ENCODE results near the gene DKK1.

DKK1 gene

GRCh38 chr10:52313933-52314821 lies at the start of gene DKK1:
TSS of gene DKK1 (plus strand) at chr10:52314281. CDS start at chr10:52314435, 154 bp downstream.
- in situ Hi-C loops (cut with HindIII; ENCODE audit: low sequenced_read_pairs): no loop called here

DNA sequence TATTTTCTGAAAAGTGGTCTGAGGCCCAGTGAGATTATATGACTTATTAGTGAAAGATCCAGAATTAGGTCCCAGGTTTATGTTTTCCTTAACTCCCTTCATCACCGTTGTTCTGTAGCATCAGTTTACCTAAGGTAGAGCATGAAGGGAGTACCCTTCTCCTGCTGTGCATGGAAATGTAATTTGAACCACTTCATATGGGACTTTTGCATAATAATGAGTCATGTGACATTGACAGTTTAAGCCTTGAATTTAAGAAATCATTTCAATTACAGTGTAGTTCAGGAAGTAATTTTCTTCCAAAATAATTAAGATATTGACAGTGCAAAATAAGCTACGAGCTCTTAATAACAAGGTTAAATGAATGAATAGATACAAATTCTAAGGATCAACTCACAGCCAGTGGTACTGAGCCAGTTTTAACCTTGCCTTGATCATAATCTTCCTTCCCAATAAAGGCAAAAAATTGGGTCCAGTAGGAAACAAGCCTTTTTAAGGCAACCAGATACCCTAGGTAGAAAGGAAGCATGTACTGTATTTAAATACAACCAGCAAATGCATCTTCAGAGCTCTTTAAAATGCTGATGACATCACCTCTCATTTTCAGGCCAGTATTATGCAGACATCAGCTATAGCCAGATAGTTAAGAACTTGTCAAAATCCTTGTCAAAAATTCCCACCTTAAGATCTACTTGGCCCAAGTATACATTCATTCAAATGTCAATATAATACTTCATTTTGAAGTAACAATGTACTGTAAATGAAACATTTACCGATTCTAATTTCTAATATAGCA lies 48.8 kb upstream of the DKK1 start:
- in situ Hi-C loops (cut with HindIII; ENCODE audit: low sequenced_read_pairs): no loop called here

GRCh38 chr10:52266858-52267257 lies 47.2 kb upstream of the DKK1 start:
- in situ Hi-C loops (cut with HindIII; ENCODE audit: low sequenced_read_pairs): no loop called here

GRCh38 chr10:52268790-52269189 lies 45.3 kb upstream of the DKK1 start:
- in situ Hi-C loops (cut with HindIII; ENCODE audit: low sequenced_read_pairs): no loop called here

GRCh38 chr10:52269233-52269632 lies 44.8 kb upstream of the DKK1 start:
- in situ Hi-C loops (cut with HindIII; ENCODE audit: low sequenced_read_pairs): no loop called here

DNA sequence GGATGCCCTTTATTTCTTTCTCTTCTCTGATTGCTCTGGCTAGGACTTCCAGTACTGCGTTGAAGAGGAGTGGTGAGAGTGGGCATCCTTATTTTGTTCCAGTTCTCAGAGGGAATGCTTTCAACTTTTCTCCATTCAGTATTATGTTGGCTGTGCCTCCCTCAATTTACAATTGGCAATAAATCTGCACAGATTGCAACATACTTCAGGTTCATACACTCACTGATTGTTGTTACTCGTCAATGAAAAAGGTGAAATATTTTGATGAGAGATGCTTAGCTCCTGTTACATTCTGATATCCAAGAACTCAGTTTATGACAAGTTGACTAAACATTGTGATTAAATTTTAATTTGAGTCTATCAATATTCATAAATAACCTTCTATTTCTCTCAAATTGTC lies 37.9 kb upstream of the DKK1 start:
- in situ Hi-C loops (cut with HindIII; ENCODE audit: low sequenced_read_pairs): no loop called here

DNA sequence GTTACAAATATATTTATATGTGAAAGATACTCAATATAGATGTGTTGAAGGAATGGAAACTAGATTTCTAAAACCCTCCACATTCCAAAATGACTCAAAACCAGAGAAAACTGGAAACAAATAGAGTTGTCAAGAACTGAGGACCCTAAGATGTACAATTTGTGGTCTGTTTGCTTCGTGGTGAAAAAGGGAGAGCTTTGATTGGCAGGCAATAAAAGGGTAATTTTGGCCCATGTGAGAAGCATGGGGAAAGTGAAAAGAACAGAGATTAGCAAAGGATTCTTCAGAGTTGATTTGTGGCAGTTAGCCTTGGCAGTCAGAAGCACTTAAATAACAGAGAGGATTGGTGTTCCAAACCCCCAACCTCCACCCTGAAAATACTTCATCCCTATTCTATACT lies 37.1 kb upstream of the DKK1 start:
- in situ Hi-C loops (cut with HindIII; ENCODE audit: low sequenced_read_pairs): no loop called here

- in situ Hi-C loops (cut with HindIII; ENCODE audit: low sequenced_read_pairs): no loop called here
Measured at GRCh38 chr10:52279546-52279945, 34.5 kb upstream of the DKK1 start.

- in situ Hi-C loops (cut with HindIII; ENCODE audit: low sequenced_read_pairs): no loop called here
Measured at GRCh38 chr10:52280051-52280450, 34.0 kb upstream of the DKK1 start.

DNA sequence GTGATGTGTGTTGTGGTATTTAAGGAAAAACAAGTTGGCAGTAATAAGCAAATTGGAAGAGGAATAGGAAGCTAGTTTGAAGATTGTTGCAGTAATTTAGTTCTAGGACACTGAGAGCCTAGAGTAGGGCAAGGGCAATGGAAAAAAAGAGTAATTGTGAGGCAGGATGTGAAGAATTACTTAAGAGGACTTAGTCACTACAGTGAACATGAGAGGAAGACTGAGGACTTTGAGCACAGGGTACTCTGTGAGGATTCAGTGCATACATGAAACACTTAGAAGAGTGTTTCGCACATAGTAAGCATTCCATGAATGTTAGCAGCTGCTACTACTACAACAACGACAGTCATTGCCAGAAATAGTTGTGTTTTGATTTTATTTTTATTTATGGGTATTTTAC lies 30.9 kb upstream of the DKK1 start:
- in situ Hi-C loops (cut with HindIII; ENCODE audit: low sequenced_read_pairs): no loop called here

DNA sequence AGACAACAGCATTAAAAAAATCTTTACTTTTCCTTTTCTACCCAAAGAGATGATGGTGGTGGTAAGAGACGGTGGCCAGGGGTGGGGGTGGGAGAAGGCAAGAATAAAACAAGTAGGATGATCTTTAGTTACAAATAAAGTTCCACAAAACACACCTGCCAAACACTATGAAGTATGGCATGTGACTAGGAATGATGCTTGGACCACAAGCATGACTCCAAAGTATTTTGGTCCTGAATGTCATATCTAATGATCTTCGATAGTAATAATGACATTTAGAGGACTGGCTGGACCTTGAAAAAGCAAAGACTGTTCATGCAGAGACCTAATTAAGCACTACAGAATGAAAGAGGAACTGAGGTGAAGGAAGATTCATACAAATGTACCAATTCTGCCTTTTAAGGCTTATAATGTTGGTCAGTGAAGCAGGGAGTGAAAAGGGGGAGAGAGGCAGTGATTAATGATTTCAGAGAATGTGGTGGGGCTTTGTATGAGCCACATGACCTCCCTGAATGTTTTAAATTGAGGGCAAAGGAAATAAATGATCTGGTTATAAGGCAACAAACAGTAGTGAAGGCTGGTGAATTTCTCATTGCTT lies 29.6 kb upstream of the DKK1 start:
- in situ Hi-C loops (cut with HindIII; ENCODE audit: low sequenced_read_pairs): no loop called here

DNA sequence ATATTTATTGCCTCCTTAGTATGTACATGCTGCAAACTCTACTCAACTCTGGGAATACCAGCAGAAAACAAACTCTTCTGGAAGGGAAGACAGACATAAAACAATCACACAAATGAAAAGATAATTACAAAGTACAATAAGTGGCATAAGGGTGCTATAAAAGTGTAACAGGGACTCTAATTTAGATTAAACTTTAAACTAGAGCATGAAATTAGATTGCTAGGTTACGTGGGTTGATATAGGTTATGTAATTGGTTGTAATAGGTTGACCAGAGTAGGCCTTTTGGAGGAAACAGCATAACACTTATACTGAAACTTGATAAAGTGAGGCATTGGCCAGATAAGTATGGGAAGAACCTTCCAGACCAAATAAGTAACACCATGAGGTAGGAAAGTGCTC lies 26.2 kb upstream of the DKK1 start:
- in situ Hi-C loops (cut with HindIII; ENCODE audit: low sequenced_read_pairs): no loop called here

DNA sequence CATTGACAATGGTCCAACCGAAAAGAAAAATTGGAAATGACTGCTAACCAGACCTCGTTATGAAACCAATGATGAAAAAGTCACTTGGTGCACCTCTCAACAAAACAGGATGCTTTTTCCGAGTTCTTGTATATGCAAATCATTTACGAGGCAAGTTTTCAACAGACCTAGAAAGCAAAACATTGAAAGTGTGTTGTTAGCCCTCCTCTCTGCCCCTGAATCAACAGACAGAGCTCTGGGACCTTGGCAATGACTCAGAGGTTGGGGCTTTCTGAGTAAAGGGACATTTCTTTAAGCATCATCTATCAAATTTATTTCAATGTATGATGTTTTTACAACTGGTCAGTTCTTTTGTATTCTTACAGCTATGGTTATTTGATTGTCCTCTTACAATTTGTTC lies 16.3 kb upstream of the DKK1 start:
- in situ Hi-C loops (cut with HindIII; ENCODE audit: low sequenced_read_pairs): no loop called here

DNA sequence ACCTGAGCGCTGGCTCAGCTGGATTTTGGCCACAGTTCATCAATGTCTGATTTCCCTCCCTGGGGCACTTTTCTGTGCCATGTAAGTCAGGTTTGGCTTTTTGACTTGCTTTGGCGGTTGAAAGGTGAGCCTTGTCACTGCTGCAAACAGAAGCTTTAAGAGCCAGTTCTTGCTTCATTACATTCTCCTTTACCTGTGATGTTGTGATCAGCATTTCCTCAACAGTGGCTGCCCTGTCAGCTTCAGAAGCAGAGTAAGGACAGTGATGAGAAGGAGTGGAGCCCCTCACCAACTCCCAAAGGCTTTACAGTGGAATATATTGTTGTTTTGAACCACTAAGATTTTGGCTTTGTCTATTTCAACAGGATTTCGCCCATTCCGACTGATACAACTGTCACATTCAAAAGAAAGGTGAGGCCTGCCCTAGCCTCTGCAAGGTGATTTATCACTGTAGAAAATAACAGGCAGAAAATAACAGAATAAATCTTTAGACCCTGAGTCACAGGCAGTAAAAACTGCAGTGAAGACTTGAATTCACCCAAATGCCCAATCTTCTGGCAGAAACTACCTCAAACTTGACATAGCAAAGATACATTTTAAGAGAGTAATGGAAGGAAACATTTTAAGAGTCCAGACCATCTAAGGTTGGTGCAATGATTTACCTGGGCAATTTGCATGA lies 13.3 kb upstream of the DKK1 start:
- in situ Hi-C loops (cut with HindIII; ENCODE audit: low sequenced_read_pairs): no loop called here

DNA sequence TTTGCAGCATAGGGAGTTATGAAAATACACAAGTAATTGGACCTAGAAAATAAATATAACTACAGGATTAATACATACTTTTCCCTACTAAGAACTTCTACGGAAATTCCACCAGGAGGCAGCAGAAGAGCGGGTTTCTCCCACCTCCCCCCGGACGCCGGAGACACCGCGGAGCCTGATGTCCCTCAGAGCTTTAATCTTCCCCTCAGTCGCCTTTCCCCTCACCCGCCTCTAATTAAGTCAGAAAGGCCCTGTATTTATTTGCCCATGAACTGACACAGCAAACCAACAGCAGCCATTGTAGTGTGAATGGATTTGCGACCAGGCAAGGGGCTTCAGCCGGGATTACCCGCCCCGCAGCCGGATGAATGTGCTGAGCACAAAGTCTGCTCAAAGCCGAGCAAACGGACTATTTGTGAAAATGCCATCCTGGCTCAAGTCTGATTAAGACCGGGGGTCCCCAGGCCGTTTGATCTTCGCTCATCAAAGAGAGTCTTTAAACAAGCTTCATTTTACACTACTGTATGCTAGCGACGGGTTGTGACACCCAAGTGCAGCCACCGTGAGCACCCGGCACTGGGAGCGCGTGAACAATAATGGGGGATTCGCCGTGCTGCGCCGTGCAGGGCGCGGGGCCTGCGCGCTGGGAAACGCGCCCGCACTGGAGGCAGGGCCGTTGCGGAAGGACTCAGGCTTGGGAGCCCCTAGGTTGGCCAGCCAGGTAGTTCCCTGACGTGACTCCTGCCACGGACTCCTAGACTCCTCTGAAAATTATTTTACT lies 5.6 kb upstream of the DKK1 start:
- in situ Hi-C loops (cut with HindIII; ENCODE audit: low sequenced_read_pairs): no loop called here

DNA sequence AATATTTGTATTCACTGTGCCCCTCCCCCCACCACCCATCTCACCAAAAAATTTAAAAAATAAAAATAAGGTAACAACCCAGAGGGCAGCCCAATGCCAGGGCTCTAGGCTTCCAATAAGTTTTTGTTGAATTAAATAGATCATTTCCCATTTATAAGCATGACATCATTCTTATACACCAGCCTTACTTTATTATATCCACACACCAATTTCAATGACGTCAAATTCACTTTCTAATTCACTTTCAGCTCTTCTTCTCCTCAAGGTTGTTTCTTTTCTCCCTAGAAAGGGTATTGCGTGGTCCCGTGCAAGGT lies 1.2 kb upstream of the DKK1 start:
- in situ Hi-C loops (cut with HindIII; ENCODE audit: low sequenced_read_pairs): no loop called here

GRCh38 chr10:52313256-52313932 lies 687 bp upstream of the DKK1 start:
- in situ Hi-C loops (cut with HindIII; ENCODE audit: low sequenced_read_pairs): no loop called here

DNA sequence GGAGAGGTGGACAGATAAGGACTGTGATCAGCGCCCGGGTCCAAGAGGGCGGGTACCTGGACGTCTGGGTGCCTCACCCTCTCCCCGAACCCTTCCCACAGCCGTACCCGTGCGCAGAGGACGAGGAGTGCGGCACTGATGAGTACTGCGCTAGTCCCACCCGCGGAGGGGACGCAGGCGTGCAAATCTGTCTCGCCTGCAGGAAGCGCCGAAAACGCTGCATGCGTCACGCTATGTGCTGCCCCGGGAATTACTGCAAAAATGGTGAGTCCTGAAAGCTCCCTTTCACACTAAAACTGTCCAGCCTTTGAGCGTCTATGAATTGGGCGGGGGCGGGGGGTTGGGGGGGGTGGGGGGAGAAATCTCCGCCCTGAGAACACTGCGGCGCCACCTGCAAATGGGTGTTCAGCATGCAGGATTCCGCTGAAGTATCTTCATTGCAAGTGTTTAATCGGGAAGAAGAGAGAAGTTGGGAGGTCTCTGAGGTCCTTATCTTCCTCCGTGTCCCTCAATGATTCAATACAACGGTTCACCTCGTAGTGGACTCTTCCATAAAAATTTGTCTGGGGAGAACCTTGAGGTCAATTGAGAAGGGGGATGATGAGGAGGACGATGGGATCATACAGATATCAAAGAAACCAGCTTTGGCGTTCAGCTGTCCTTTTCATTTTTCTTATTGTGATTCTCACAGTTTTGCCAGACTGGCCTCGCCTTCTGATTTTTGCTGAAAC lies 906 bp downstream of the DKK1 start:
- in situ Hi-C loops (cut with HindIII; ENCODE audit: low sequenced_read_pairs): no loop called here

- in situ Hi-C loops (cut with HindIII; ENCODE audit: low sequenced_read_pairs): no loop called here
Measured at GRCh38 chr10:52316001-52316400, 1.9 kb downstream of the DKK1 start.
